ENCODE results near the gene FAM228A. TPM values are rescaled to one million over a fixed set of nuclear protein-coding genes. Genes with fewer than 3 reads are reported as not detected.

Gene FAM228A
- polyA plus RNA-seq, 12 donors = 0.13 to 1.2 (median 0.60) TPM; not detected in 2

DNA sequence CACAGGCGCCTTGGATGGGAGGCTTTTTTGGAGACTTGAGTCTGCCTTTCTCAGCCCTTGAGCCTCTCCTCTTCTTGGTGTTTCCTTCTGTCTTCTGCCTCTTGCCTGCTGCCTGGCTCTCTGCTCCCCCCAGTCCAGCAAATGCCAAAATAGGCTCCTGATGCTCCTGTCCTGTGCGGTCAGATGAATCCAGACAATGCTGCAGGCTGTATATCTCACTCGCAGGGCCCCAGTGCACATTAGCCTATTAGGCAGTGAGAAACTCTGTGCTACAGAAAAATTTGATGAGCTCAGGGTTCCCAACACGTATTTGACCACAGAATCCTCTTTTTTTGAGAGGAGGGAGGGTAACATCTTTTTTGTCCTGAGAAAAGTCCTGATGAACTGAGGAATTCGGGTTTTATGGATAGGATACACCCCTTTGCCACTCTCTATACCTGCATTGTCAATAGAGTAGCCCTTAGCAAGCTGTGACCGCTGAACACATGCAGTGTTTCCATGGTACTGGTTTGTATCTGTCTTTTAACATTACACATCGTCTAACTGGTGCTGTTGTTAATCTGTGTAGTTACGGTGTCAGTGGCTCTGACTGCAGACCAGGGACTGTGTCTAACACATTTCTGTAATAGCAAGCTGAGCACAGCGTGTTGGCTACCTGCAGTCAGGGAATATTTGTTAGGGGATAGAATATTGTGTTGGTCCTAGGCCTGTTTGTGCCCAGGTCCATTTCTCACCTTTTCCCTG lies 50.8 kb downstream of the FAM228A start:
- no peak for DNase-seq

DNA sequence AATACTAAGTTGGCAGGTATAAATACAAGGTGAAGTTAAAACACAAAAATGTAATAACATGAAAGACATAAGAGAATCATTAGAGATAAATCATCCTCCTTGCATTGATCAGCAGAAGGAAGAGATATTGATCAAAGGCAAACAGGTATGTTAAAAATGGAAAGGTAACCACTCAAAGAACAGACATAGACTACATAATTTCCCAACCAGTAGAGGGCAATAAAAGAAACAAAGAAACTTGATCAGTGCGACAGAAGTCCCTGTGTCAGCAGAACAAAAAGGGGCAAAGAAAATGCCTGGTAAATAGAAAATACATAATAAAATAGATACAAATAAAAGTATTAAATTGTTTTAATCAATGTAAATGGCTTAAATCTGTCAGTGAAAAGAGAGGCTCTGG lies 53.6 kb downstream of the FAM228A start:
- DNase-seq = no peak

- DNase-seq = no peak
Observed at GRCh38 chr2:24231461-24231881, 56.6 kb downstream of the FAM228A start.

DNA sequence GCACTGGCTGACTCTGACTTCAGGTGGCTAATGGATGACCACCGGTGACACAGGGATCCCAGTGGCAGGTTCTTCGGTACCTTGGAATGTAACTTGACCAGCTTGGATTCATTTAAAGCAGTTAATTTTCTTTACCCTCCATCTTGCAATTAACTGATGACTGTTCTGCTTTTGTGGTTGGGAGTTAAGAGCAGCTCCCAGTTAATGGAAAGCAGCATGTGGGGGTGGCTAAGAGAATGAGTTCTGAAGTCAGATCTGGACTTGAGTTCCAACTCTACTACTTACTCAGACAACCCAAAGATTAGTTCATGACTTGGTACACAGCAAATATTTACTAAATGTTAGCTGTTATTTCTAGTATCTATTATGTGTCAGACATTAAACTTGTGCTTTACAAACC lies 58.5 kb downstream of the FAM228A start:
- DNase-seq = no peak

- no peak for DNase-seq
Observed at GRCh38 chr2:24237313-24237712, 62.5 kb downstream of the FAM228A start.

DNA sequence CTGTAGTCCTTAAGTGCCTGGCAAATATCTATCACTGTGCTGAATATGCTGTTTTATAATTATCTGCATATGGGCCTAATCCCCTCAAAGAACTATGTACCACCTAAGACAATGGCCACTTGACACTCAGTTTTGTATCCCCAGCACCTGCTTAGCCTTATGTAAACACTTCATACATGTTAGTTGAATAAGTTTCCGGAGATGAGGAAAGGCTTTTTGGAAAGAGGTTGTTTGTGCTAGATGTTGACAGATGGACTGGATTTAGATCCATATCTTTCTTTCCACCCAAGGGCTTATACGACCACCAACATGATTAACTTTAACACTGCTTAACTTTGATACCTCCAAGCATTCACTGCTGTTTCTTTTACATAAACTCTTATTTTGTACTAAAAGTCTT lies 63.3 kb downstream of the FAM228A start:
- no peak for DNase-seq

- DNase-seq = no peak
Observed at GRCh38 chr2:24239553-24239952, 64.7 kb downstream of the FAM228A start.

Other genes with a start within 250 kb of the FAM228A start
- gene ATAD2B, start 247.9 kb upstream of the FAM228A start, polyA plus RNA-seq (ENCODE audit: insufficient read length in 12 of 12) = 10 to 100 TPM in 11 of 12 donors, not detected in 1; 10.7 to 19.5 (median 13.9) TPM
- gene UBXN2A, start 234.6 kb upstream of the FAM228A start, polyA plus RNA-seq (ENCODE audit: insufficient read length in 12 of 12) = 10 to 100 TPM; 15.3 to 68.6 (median 20.9) TPM
- gene MFSD2B, start 165.0 kb upstream of the FAM228A start, polyA plus RNA-seq (ENCODE audit: insufficient read length in 12 of 12) = 1 to 10 TPM in 10 of 12 donors, not detected in 2; 1.8 to 3.1 (median 2.1) TPM
- 10 to 100 TPM in 10 of 12 donors, 1 to 10 TPM in 1, not detected in 1; 9.0 to 11.5 (median 11.0) TPM for gene WDCP, start 127.7 kb upstream of the FAM228A start, polyA plus RNA-seq (ENCODE audit: insufficient read length in 12 of 12)
- 1 to 10 TPM in 10 of 12 donors, not detected in 2; 1.9 to 4.6 (median 2.9) TPM for gene FKBP1B, start 125.3 kb upstream of the FAM228A start, polyA plus RNA-seq (ENCODE audit: insufficient read length in 12 of 12)
- gene SF3B6, start 98.7 kb upstream of the FAM228A start, polyA plus RNA-seq (ENCODE audit: insufficient read length in 12 of 12) = 100 to 1,000 TPM in 5 of 12 donors, 10 to 100 TPM in 6, not detected in 1; 67.7 to 139 (median 99.0) TPM
- 10 to 100 TPM in 11 of 12 donors, not detected in 1; 26.4 to 47.1 (median 31.7) TPM for gene TP53I3, start 90.2 kb upstream of the FAM228A start, polyA plus RNA-seq (ENCODE audit: insufficient read length in 12 of 12)
- gene PFN4, start 51.7 kb upstream of the FAM228A start, polyA plus RNA-seq (ENCODE audit: insufficient read length in 12 of 12) = 1 to 10 TPM in 10 of 12 donors, not detected in 2; 1.0 to 2.5 (median 1.9) TPM
- gene FAM228B, start 51.6 kb upstream of the FAM228A start, polyA plus RNA-seq (ENCODE audit: insufficient read length in 12 of 12) = 10 to 100 TPM in 10 of 12 donors, not detected in 2; 14.6 to 25.5 (median 19.2) TPM
- gene ITSN2, start 185.5 kb downstream of the FAM228A start, polyA plus RNA-seq (ENCODE audit: insufficient read length in 12 of 12) = 10 to 100 TPM in 11 of 12 donors, not detected in 1; 18.4 to 27.5 (median 21.4) TPM